Measurements from ENCODE around the gene SHC3. TPM values are rescaled to one million over a fixed set of nuclear protein-coding genes. Genes with fewer than 3 reads are reported as not detected.

SHC3 gene
- total and polyA plus RNA-seq, 12 donors = 0.15 to 0.71 (median 0.33) TPM

- peaks cover 0 to 8% (median 0%) of the 10 kb centered on the region in 7 donors for H3K27me3 ChIP-seq
- intact Hi-C loops (cut with DNase I) = loop anchor here in 2 of 10 donors (10.0 kb wide), 2 partner anchors 271 to 281 kb away; no protein-coding TSS in a partner anchor
- H3K27ac ChIP-seq = no peak overlapping the region
- no peak for DNase-seq
- peaks cover 0 to 14% (median 4%) of the 10 kb centered on the region in 9 donors for H3K4me1 ChIP-seq
- no peak overlapping the region for H3K4me3 ChIP-seq
- 14 to 22% methylated on average over 2 of the region's 2 CpGs for WGBS, 2 donors
- no peaks in the 10 kb centered on the region for H3K9me3 ChIP-seq
- peaks cover 0 to 34% (median 0%) of the 10 kb centered on the region in 9 donors for H3K36me3 ChIP-seq
- ATAC-seq = no peak
- TF ChIP-seq, protein P1, sequence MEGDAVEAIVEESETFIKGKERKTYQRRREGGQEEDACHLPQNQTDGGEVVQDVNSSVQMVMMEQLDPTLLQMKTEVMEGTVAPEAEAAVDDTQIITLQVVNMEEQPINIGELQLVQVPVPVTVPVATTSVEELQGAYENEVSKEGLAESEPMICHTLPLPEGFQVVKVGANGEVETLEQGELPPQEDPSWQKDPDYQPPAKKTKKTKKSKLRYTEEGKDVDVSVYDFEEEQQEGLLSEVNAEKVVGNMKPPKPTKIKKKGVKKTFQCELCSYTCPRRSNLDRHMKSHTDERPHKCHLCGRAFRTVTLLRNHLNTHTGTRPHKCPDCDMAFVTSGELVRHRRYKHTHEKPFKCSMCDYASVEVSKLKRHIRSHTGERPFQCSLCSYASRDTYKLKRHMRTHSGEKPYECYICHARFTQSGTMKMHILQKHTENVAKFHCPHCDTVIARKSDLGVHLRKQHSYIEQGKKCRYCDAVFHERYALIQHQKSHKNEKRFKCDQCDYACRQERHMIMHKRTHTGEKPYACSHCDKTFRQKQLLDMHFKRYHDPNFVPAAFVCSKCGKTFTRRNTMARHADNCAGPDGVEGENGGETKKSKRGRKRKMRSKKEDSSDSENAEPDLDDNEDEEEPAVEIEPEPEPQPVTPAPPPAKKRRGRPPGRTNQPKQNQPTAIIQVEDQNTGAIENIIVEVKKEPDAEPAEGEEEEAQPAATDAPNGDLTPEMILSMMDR (IDR thresholded peaks at IDR 0.05) = no peak
Observed at GRCh38 chr9:89006267-89006666, 172.4 kb downstream of the SHC3 start.

DNA sequence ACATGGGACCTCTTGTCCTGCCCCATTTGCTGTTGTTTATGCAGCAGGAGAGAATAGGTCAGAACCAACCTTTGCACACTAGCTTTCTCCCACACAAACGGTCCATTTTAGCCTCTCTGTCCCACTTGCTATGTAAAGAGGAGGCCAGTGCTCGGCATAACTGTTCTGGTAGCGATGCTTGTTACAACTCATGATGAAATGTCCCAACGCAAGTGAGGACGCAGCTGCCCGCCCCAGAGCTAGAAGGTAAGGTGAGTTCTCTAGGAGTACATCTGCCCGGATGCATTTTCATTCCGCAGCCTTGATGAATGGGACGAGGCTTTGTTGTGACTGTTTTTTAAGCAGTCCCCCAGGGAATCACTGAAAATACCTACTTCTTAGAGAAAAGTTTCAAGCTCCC is 173.3 kb downstream of the SHC3 start:
- H3K9me3 ChIP-seq = no peaks in the 10 kb centered on the region
- H3K27ac ChIP-seq = no peak overlapping the region
- H3K36me3 ChIP-seq = peaks cover 0 to 34% (median 0%) of the 10 kb centered on the region in 9 donors
- H3K27me3 ChIP-seq = peaks cover 0 to 8% (median 0%) of the 10 kb centered on the region in 7 donors
- 90 to 92% methylated on average over 9 of the region's 9 CpGs for WGBS, 2 donors
- DNase-seq = no peak
- TF ChIP-seq, protein P1 (IDR thresholded peaks at IDR 0.05) = no peak
- peaks cover 0 to 23% (median 13%) of the 10 kb centered on the region in 9 donors for H3K4me1 ChIP-seq
- no peak for ATAC-seq
- intact Hi-C loops (cut with DNase I) = loop anchor here in 2 of 10 donors (10.0 kb wide), 2 partner anchors 271 to 281 kb away; no protein-coding TSS in a partner anchor
- no peak overlapping the region for H3K4me3 ChIP-seq

- H3K27ac ChIP-seq = no peak overlapping the region
Observed at GRCh38 chr9:89002987-89003386, 175.6 kb downstream of the SHC3 start.

DNA sequence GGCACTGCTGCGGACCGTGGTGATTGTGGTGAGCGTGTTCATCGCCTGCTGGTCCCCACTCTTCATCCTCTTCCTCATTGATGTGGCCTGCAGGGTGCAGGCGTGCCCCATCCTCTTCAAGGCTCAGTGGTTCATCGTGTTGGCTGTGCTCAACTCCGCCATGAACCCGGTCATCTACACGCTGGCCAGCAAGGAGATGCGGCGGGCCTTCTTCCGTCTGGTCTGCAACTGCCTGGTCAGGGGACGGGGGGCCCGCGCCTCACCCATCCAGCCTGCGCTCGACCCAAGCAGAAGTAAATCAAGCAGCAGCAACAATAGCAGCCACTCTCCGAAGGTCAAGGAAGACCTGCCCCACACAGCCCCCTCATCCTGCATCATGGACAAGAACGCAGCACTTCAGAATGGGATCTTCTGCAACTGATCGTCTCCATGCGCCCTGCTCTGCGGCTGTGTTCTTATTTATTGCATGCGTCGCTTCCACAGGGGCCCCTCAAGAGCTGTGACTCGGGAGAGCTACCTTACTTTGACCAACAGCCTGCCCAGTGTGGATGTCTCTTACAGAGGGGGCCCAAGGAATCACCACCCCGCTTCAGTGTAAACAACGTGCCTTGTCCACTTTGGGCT is 176.6 kb downstream of the SHC3 start:
- no peak overlapping the region for H3K4me3 ChIP-seq
- DNase-seq = no peak
- TF ChIP-seq, protein P1 (IDR thresholded peaks at IDR 0.05) = no peak
- intact Hi-C loops (cut with DNase I) = loop anchor here (1.0 to 10.0 kb wide), 12 partner anchors 127 to 410 kb away; no protein-coding TSS in a partner anchor
- H3K27ac ChIP-seq = no peak overlapping the region
- H3K4me1 ChIP-seq = peaks cover 12 to 44% (median 38%) of the 10 kb centered on the region in 9 donors
- H3K9me3 ChIP-seq = no peaks in the 10 kb centered on the region
- 93 to 97% methylated on average over 27 of the region's 27 CpGs for WGBS, 2 donors
- H3K36me3 ChIP-seq = peaks cover 0 to 41% (median 0%) of the 10 kb centered on the region in 9 donors
- H3K27me3 ChIP-seq = peaks cover 0 to 8% (median 0%) of the 10 kb centered on the region in 7 donors
- no peak for ATAC-seq

More at GRCh38 chr9:89002987-89003386, 175.6 kb downstream of the SHC3 start:
- H3K36me3 ChIP-seq = peaks cover 0 to 34% (median 0%) of the 10 kb centered on the region in 9 donors
- no peak overlapping the region for H3K4me3 ChIP-seq
- 85 to 86% methylated on average over 6 of the region's 6 CpGs for WGBS, 2 donors
- intact Hi-C loops (cut with DNase I) = loop anchor here in 6 of 10 donors (2.0 to 10.0 kb wide), 7 partner anchors 131 to 411 kb away; no protein-coding TSS in a partner anchor
- H3K9me3 ChIP-seq = no peaks in the 10 kb centered on the region
- ATAC-seq (no peak), DNase-seq (no peak)
- peaks cover 9 to 38% (median 28%) of the 10 kb centered on the region in 9 donors for H3K4me1 ChIP-seq
- H3K27me3 ChIP-seq = peaks cover 0 to 8% (median 0%) of the 10 kb centered on the region in 7 donors
- TF ChIP-seq, protein P1 (IDR thresholded peaks at IDR 0.05) = no peak
